ENCODE results near the gene GPC6.

GPC6 gene

GRCh38 chr13:94080527-94080926, 853.9 kb downstream of the GPC6 start:
- no peak for TF ChIP-seq CTCF (IDR thresholded peaks at IDR 0.05; ENCODE audit: low read depth, low read length)
- no peak for DNase-seq (ENCODE audit: extremely low read depth, low read depth)

DNA sequence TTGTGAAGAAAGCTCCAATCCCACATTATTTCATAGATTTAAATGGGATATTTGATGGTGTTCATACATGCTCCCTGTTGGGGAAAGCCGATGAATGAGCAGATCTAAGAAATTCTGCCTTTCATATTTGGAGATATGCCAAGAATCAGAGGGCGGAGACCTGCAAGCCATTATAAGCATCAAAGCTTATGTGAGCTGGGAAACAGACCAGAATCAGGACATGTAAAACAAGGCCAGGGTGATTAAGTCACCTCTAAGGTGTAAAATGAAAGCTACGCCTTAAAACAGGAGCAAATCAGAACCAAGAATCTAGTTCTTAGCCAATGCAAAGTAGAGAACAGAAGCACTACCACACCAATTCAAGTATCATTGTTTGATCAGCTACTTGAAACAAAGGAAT, 860.5 kb downstream of the GPC6 start:
- no peak for TF ChIP-seq CTCF (IDR thresholded peaks at IDR 0.05; ENCODE audit: low read depth, low read length)
- DNase-seq (ENCODE audit: extremely low read depth, low read depth) = no peak

- TF ChIP-seq CTCF (IDR thresholded peaks at IDR 0.05; ENCODE audit: low read depth, low read length) = no peak
- no peak for DNase-seq (ENCODE audit: extremely low read depth, low read depth)
These were observed 862.1 kb downstream of the GPC6 start for GRCh38 chr13:94088742-94089141.

DNA sequence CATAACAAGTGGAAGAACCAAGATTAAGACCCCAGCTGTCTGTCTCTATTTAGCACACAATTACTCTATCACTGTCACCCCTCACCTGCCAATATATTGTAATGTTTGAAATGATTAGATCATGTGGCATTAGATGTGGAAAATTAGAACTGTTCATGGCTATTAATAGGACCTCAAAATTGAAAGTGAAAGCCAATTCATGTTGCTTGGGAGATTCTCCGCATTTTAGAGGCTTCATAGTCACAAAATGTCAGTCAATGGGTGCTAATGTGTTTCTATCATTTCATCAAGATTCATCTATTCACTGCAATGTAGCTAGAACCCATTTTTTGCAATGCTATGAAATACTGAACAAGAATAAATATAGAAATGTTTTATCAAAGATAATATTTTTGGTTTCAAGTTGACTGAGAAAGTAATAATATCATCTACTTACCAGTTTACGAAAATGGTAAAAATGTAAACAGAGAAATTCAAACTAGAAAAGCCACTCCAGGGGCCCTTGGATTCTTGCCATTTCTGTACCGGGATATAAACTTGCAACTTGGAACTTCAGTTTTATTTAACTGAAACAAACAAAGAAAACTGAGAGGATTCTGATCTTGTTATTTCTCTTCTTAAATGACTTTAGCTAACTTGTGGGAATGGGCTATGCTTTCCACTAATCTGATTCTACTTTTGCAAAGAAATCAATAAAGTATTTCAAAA, 864.3 kb downstream of the GPC6 start:
- DNase-seq (ENCODE audit: extremely low read depth, low read depth) = no peak
- no peak for TF ChIP-seq CTCF (IDR thresholded peaks at IDR 0.05; ENCODE audit: low read depth, low read length)

DNA sequence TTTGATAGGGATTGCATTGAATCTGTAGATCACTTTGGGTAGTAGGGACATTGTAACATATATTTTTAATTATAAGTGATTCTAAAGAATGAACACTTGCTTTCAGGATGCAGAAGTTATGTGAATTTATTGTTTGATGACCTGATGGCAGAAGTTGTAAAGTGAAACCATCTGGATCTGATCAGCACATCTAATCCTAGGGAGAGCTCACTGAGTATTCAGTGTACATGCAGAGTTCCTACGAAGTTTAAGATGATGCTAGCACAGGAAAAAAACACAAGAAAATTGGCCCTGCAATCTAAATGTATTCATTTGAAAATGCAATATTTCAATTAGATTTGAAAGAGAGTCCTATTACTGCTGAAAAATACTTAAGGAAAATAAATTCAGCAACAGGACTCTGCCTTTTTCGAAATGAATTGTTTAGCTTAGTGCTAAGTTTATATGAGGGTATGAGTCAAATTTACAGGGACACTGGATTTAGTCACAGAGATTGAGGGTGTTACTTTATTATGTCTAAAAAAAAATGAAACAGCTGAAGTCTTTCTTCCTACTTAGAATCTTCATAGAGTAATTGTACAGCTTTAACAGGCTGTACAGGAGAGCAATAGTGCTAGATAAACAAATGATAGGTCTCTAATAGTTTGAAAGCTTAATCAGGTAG, 867.2 kb downstream of the GPC6 start:
- TF ChIP-seq CTCF (IDR thresholded peaks at IDR 0.05; ENCODE audit: low read depth, low read length) = no peak
- DNase-seq (ENCODE audit: extremely low read depth, low read depth) = no peak

- no peak for DNase-seq (ENCODE audit: extremely low read depth, low read depth)
- TF ChIP-seq CTCF (IDR thresholded peaks at IDR 0.05; ENCODE audit: low read depth, low read length) = no peak
These were observed 883.2 kb downstream of the GPC6 start for GRCh38 chr13:94109715-94110374.

DNA sequence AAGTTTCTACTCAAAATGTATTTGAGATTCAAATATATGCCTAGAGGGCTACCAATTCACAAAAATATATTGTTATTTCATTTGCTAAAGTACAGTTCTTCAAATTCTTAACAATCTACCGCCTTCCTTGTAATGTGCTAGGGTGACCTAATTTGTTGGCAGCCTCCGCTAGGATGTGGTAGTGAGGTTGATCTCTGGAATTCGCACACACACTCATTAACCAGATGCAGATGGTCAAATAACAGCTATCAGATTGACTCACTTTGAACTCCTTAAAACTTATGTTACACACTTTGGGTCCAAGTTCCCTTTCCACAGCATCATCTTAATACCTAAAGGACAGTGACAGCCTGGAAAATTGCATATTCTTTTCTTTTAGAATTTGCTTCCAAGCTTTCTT, 885.6 kb downstream of the GPC6 start:
- peak; percentile 77 for DNase-seq (ENCODE audit: extremely low read depth, low read depth)
- no peak; the same call in 1 of the 2 replicates for TF ChIP-seq CTCF (IDR thresholded peaks at IDR 0.05; ENCODE audit: low read depth, low read length)

Measured in AG09319 (cell line).